Neural cell (in vitro differentiated cells): ENCODE results near the gene TENT5C. TPM values are rescaled to one million over a fixed set of nuclear protein-coding genes. Genes with fewer than 3 reads are reported as not detected.

ENCODE experiments used
- H2AFZ ChIP-seq: fragments of 200-600, 300-800 bp; sonication (generic), shearing (Covaris generic); 2 replicates; pipeline ENCODE4 v1.6.0; 2014; ENCODE audit warnings: low read depth, mild to moderate bottlenecking, antibody characterized with exemption, low read length, moderate library complexity
- H3F3A ChIP-seq: fragments of 200-600 bp; shearing (Covaris generic); 2 replicates; pipeline ENCODE4 v1.6.1; 2016; ENCODE audit warnings: mild to moderate bottlenecking, moderate library complexity, mixed read lengths, antibody characterized with exemption, low read length; ENCODE audit not compliant: insufficient read depth, poor library complexity, severe bottlenecking
- H3K27ac ChIP-seq: fragments of 200-600, 300-800 bp; sonication (generic), shearing (Covaris generic); 2 replicates; pipeline ENCODE4 v1.5.1; 2014; ENCODE audit warnings: mild to moderate bottlenecking, low read length, moderate library complexity
- H3K27me3 ChIP-seq: fragments of 300-800, 200-600 bp; sonication (generic), shearing (Covaris generic); 2 replicates; pipeline ENCODE4 v1.6.0; 2014; ENCODE audit warnings: mild to moderate bottlenecking, low read depth, low read length, moderate library complexity; ENCODE audit not compliant: insufficient read depth
- H3K36me3 ChIP-seq: fragments of 300-800, 200-600 bp; sonication (generic), shearing (Covaris generic); 2 replicates; pipeline ENCODE4 v1.5.1; 2014; ENCODE audit warnings: mild to moderate bottlenecking, antibody characterized with exemption, low read length, moderate library complexity; ENCODE audit not compliant: insufficient read depth
- H3K4me2 ChIP-seq: fragments of 300-800, 200-600 bp; sonication (generic), shearing (Covaris generic); 2 replicates; pipeline ENCODE4 v1.6.0; 2014; ENCODE audit warnings: mild to moderate bottlenecking, low read length
- H3K4me3 ChIP-seq: fragments of 300-800, 200-600 bp; sonication (generic), shearing (Covaris generic); 2 replicates; pipeline ENCODE4 v1.5.1; 2014; ENCODE audit warnings: mild to moderate bottlenecking, low read length, moderate library complexity
- H3K79me2 ChIP-seq: fragments of 200-600 bp; shearing (Covaris generic); replicated peaks from 2 replicates; pipeline ENCODE4 v1.6.0; 2014; ENCODE audit warnings: mild to moderate bottlenecking, low read length, moderate library complexity; ENCODE audit not compliant: insufficient read depth
- H3K9ac ChIP-seq: fragments of 300-800, 200-600 bp; sonication (generic), shearing (Covaris generic); 2 replicates; pipeline ENCODE4 v1.6.1; 2016; ENCODE audit warnings: mild to moderate bottlenecking, low read length, mixed read lengths
- H3K9me2 ChIP-seq: fragments of 200-600 bp; shearing (Covaris generic); 2 replicates; pipeline ENCODE4 v1.6.1; 2016; ENCODE audit warnings: mild to moderate bottlenecking, low read length, mixed read lengths; ENCODE audit not compliant: insufficient read depth
- H3K9me3 ChIP-seq: fragments of 200-600, 300-800 bp; sonication (generic), shearing (Covaris generic); 2 replicates; pipeline ENCODE4 v1.6.1; 2016; ENCODE audit warnings: mild to moderate bottlenecking, mixed run types, low read length, moderate library complexity, mixed read lengths
- H4K20me1 ChIP-seq: fragments of 200-600 bp; shearing (Covaris generic); 2 replicates; pipeline ENCODE4 v1.6.1; 2016; ENCODE audit warnings: mild to moderate bottlenecking, mixed run types; ENCODE audit not compliant: insufficient read depth
- EP300 ChIP-seq: fragments of 450-650 bp; conservative IDR thresholded peaks from 2 replicates; pipeline ENCODE4 v1.6.1; 2014; ENCODE audit warnings: antibody characterized with exemption, mild to moderate bottlenecking, moderate library complexity; ENCODE audit not compliant: poor library complexity, severe bottlenecking
- EZH2 ChIP-seq: fragments of 200-600, 300-800 bp; shearing (Covaris generic), sonication (generic); IDR thresholded peaks from 2 replicates; pipeline ENCODE4 v1.6.1; 2014; ENCODE audit warnings: antibody characterized with exemption, low read length, borderline replicate concordance, mild to moderate bottlenecking; ENCODE audit not compliant: insufficient read depth, poor library complexity, severe bottlenecking
- MXI1 ChIP-seq: fragments of 450-650 bp; conservative IDR thresholded peaks from 2 replicates; pipeline ENCODE4 v1.6.1; 2014; ENCODE audit warnings: antibody characterized with exemption, mild to moderate bottlenecking; ENCODE audit not compliant: poor library complexity, severe bottlenecking
- POLR2AphosphoS5 ChIP-seq: IDR thresholded peaks from 2 replicates; pipeline ENCODE4 v1.6.1; 2012
- RAD21 ChIP-seq: fragments of 450-650 bp; conservative IDR thresholded peaks from 2 replicates; pipeline ENCODE4 v1.6.1; 2014; ENCODE audit warnings: antibody characterized with exemption, mild to moderate bottlenecking, moderate library complexity
- SMC3 ChIP-seq: fragments of 450-650 bp; conservative IDR thresholded peaks from 2 replicates; pipeline ENCODE4 v1.6.1; 2014; ENCODE audit warnings: antibody characterized with exemption, mild to moderate bottlenecking, moderate library complexity; ENCODE audit not compliant: poor library complexity
- TAF1 ChIP-seq: IDR thresholded peaks from 2 replicates; pipeline ENCODE4 v1.6.1; 2012; ENCODE audit warnings: low read depth
- polyA plus RNA-seq: library from polyadenylated mRNA; depleted of rRNA; stranded (reverse); fragments of >200 nt; gene quantifications from 2 replicates; pipeline ENCODE4 v1.2.3, GENCODE V29; 2014
- TF ChIP-seq, protein P1 (sequence below): IDR thresholded peaks from 2 replicates; pipeline ENCODE4 v1.6.1; 2012; ENCODE audit warnings: borderline replicate concordance
- TF ChIP-seq, protein P2 (sequence below): fragments of 450-650 bp; IDR thresholded peaks from 2 replicates; pipeline ENCODE4 v1.5.1; 2014; ENCODE audit warnings: antibody characterized with exemption, mild to moderate bottlenecking, moderate library complexity; ENCODE audit not compliant: poor library complexity, severe bottlenecking

The TENT5C gene
- polyA plus RNA-seq, 1 donor from 2014 or later = 0.05 TPM

DNA sequence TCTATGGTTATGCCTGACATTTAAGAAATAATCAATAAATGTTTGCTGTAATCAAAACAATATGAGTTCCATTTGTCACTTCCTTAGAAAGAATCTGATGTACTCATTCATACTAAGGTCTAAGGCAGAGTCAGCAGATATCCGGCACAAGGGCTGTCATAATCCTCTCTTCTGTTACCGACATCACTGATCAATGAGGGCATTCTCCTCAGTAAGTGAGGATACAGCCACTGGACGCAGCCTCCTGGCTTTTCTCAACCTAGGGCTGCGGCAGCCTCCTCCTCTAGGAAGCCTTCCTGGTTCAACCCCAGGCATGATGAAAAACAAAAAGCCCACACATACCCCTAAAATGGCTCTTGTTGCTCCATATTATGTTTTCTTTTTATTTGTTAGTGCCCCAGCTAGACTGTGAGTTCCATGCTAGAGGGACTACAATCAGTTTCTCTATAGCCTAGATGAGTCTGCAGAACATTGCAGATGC, 40.7 kb upstream of the TENT5C start:
- Histone ChIP-seq H3K27ac (no peak overlapping the region), H3K4me3 (no peak overlapping the region), H3K36me3 (no peaks in the 10 kb centered on the region), H3F3A (no peaks in the 10 kb centered on the region), H3K9me3 (no peaks in the 10 kb centered on the region), H2AFZ (no peak overlapping the region), H3K9me2 (no peaks in the 10 kb centered on the region), H4K20me1 (no peaks in the 10 kb centered on the region), H3K79me2 (no peaks in the 10 kb centered on the region), H3K4me2 (no peak overlapping the region), H3K9ac (no peak overlapping the region), H3K27me3 (no peaks in the 10 kb centered on the region)
- no peak for TF ChIP-seq TAF1
- TF ChIP-seq, protein P1, sequence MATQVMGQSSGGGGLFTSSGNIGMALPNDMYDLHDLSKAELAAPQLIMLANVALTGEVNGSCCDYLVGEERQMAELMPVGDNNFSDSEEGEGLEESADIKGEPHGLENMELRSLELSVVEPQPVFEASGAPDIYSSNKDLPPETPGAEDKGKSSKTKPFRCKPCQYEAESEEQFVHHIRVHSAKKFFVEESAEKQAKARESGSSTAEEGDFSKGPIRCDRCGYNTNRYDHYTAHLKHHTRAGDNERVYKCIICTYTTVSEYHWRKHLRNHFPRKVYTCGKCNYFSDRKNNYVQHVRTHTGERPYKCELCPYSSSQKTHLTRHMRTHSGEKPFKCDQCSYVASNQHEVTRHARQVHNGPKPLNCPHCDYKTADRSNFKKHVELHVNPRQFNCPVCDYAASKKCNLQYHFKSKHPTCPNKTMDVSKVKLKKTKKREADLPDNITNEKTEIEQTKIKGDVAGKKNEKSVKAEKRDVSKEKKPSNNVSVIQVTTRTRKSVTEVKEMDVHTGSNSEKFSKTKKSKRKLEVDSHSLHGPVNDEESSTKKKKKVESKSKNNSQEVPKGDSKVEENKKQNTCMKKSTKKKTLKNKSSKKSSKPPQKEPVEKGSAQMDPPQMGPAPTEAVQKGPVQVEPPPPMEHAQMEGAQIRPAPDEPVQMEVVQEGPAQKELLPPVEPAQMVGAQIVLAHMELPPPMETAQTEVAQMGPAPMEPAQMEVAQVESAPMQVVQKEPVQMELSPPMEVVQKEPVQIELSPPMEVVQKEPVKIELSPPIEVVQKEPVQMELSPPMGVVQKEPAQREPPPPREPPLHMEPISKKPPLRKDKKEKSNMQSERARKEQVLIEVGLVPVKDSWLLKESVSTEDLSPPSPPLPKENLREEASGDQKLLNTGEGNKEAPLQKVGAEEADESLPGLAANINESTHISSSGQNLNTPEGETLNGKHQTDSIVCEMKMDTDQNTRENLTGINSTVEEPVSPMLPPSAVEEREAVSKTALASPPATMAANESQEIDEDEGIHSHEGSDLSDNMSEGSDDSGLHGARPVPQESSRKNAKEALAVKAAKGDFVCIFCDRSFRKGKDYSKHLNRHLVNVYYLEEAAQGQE = no peak
- TF ChIP-seq, protein P2, sequence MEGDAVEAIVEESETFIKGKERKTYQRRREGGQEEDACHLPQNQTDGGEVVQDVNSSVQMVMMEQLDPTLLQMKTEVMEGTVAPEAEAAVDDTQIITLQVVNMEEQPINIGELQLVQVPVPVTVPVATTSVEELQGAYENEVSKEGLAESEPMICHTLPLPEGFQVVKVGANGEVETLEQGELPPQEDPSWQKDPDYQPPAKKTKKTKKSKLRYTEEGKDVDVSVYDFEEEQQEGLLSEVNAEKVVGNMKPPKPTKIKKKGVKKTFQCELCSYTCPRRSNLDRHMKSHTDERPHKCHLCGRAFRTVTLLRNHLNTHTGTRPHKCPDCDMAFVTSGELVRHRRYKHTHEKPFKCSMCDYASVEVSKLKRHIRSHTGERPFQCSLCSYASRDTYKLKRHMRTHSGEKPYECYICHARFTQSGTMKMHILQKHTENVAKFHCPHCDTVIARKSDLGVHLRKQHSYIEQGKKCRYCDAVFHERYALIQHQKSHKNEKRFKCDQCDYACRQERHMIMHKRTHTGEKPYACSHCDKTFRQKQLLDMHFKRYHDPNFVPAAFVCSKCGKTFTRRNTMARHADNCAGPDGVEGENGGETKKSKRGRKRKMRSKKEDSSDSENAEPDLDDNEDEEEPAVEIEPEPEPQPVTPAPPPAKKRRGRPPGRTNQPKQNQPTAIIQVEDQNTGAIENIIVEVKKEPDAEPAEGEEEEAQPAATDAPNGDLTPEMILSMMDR = no peak
- no peak for TF ChIP-seq SMC3
- TF ChIP-seq EP300 = no peak
- no peak for TF ChIP-seq EZH2
- no peak for TF ChIP-seq POLR2AphosphoS5
- TF ChIP-seq MXI1 = no peak
- no peak for TF ChIP-seq RAD21

- H3K36me3 ChIP-seq = no peaks in the 10 kb centered on the region
- H4K20me1 ChIP-seq = no peaks in the 10 kb centered on the region
- H3K9ac ChIP-seq = no peak overlapping the region
- H3K4me2 ChIP-seq = no peak overlapping the region
- H3K9me2 ChIP-seq = no peaks in the 10 kb centered on the region
- no peaks in the 10 kb centered on the region for H3K27me3 ChIP-seq
- H3F3A ChIP-seq = no peaks in the 10 kb centered on the region
- TF ChIP-seq EP300 = no peak
- no peak overlapping the region for H3K27ac ChIP-seq
- H3K79me2 ChIP-seq = no peaks in the 10 kb centered on the region
- H3K9me3 ChIP-seq = no peaks in the 10 kb centered on the region
- no peak overlapping the region for H3K4me3 ChIP-seq
- H2AFZ ChIP-seq = no peak overlapping the region
Measured at GRCh38 chr1:117565745-117566455, 39.9 kb upstream of the TENT5C start.
